SK-N-SH (cell line): Measurements from ENCODE around the gene HHIPL1. TPM values are rescaled to one million over a fixed set of nuclear protein-coding genes. Genes with fewer than 3 reads are reported as not detected.

Experiments used
- CTCF ChIA-PET: fragments of 300-600, 350-600 bp; formaldehyde crosslinking; extraction: SDS; loops from one replicate; lab custom pipeline; 2021; lab: Yijun Ruan, JAX
- POLR2A ChIA-PET: fragments of 350-600 bp; sonication (Branson Sonifier 250); formaldehyde crosslinking; extraction: SDS; loops from one replicate; lab custom pipeline; 2020; ENCODE audit warnings: antibody characterized with exemption, inconsistent platforms; lab: Yijun Ruan, JAX
- DNase-seq: peaks from one replicate; pipeline ENCODE4 v3.0.0; 2012
- H2AFZ ChIP-seq: fragments of 200-600 bp; sonication (generic); 2 replicates; pipeline ENCODE4 v1.8.1; 2016; ENCODE audit warnings: antibody characterized with exemption, mild to moderate bottlenecking, low read depth
- H3F3A ChIP-seq: fragments of 200-600 bp; sonication (generic); replicated peaks from 2 replicates; pipeline ENCODE3; 2016; ENCODE audit warnings: antibody characterized with exemption, mild to moderate bottlenecking; ENCODE audit not compliant: insufficient read depth
- H3K27ac ChIP-seq, 2 experiments: fragments of 200-500 bp in 1 of 2; fragments of 200-600 bp in 1 of 2; sonication (Bioruptor generic) in 1 of 2; sonication (generic), shearing (Covaris generic) in 1 of 2; 2 replicates each; pipeline versions ENCODE4 v1.5.1 to v1.6.1; 2014 to 2016; ENCODE audit warnings: low read depth in 2 of 2, inconsistent platforms in 1 of 2, low read length in 1 of 2, mild to moderate bottlenecking in 1 of 2, mixed read lengths in 1 of 2
- H3K27me3 ChIP-seq: fragments of 200-600 bp; sonication (generic), shearing (Covaris generic); 2 replicates; pipeline ENCODE4 v1.6.1; 2016; ENCODE audit warnings: mixed run types; ENCODE audit not compliant: insufficient read depth
- H3K36me3 ChIP-seq, 2 experiments: fragments of 200-500 bp in 1 of 2; fragments of 200-600 bp in 1 of 2; sonication (Bioruptor generic) in 1 of 2; sonication (generic) in 1 of 2; replicated peaks in 1 of 2; 2 replicates each; pipeline versions ENCODE3 to v1.5.1; 2014 to 2016; ENCODE audit warnings: low read length in 1 of 2, mild to moderate bottlenecking in 1 of 2; ENCODE audit not compliant: insufficient read depth in 2 of 2, control insufficient read depth in 1 of 2
- H3K4me1 ChIP-seq, 2 experiments: fragments of 200-500 bp in 1 of 2; fragments of 200-600 bp in 1 of 2; sonication (Bioruptor generic) in 1 of 2; sonication (generic), shearing (Covaris generic) in 1 of 2; 2 replicates each; pipeline versions ENCODE4 v1.5.1 to v1.6.1; 2014 to 2016; ENCODE audit warnings: low read depth in 1 of 2, low read length in 1 of 2, mixed run types in 1 of 2; ENCODE audit not compliant: insufficient read depth in 2 of 2, control insufficient read depth in 1 of 2
- H3K4me2 ChIP-seq: fragments of 200-600 bp; sonication (generic), shearing (Covaris generic); 2 replicates; pipeline ENCODE4 v1.6.1; 2017; ENCODE audit warnings: mixed run types
- H3K4me3 ChIP-seq, 2 experiments: fragments of 200-500 bp in 1 of 2; fragments of 200-600 bp in 1 of 2; sonication (Bioruptor generic) in 1 of 2; sonication (generic), shearing (Covaris generic) in 1 of 2; 2 replicates each; pipeline versions ENCODE4 v1.5.1 to v1.8.1; 2014 to 2016; ENCODE audit warnings: low read depth in 2 of 2, inconsistent platforms in 1 of 2, low read length in 1 of 2, mild to moderate bottlenecking in 1 of 2, mixed read lengths in 1 of 2, moderate library complexity in 1 of 2
- H3K79me2 ChIP-seq: fragments of 200-600 bp; sonication (generic); 2 replicates; pipeline ENCODE4 v1.8.1; 2017; ENCODE audit warnings: mild to moderate bottlenecking; ENCODE audit not compliant: insufficient read depth
- H3K9ac ChIP-seq: fragments of 200-600 bp; sonication (generic); 2 replicates; pipeline ENCODE4 v1.6.1; 2017; ENCODE audit warnings: mixed run types
- H3K9me2 ChIP-seq: fragments of 200-600 bp; sonication (generic); 2 replicates; pipeline ENCODE4 v1.6.1; 2017; ENCODE audit warnings: mixed run types
- H3K9me3 ChIP-seq: fragments of 200-600 bp; sonication (generic); 2 replicates; pipeline ENCODE4 v1.6.1; 2017; ENCODE audit warnings: mixed run types, mild to moderate bottlenecking, moderate library complexity
- H4K20me1 ChIP-seq: fragments of 200-600 bp; sonication (generic); 2 replicates; pipeline ENCODE4 v1.6.1; 2017; ENCODE audit warnings: mild to moderate bottlenecking, mixed run types; ENCODE audit not compliant: insufficient read depth
- CHD2 ChIP-seq: fragments of 150-350 bp; IDR thresholded peaks from 2 replicates; pipeline ENCODE4 v1.6.1; 2018; ENCODE audit warnings: low read length; ENCODE audit not compliant: partially characterized antibody
- CTCF ChIP-seq: fragments of 200-600 bp; sonication (generic); IDR thresholded peaks from 2 replicates; pipeline ENCODE4 v1.6.1; 2017; ENCODE audit warnings: antibody characterized with exemption, mild to moderate bottlenecking, moderate library complexity
- ELF1 ChIP-seq: IDR thresholded peaks from 2 replicates; pipeline ENCODE4 v1.4.0; 2012
- EZH2phosphoT487 ChIP-seq: fragments of 200-600 bp; sonication (generic); IDR thresholded peaks from 2 replicates; pipeline ENCODE4 v1.6.1; 2017; ENCODE audit warnings: low read depth, mixed run types, mild to moderate bottlenecking, antibody characterized with exemption, moderate library complexity, borderline replicate concordance
- FOSL2 ChIP-seq: IDR thresholded peaks from 2 replicates; pipeline ENCODE4 v1.4.0; 2012; ENCODE audit warnings: low read depth, mild to moderate bottlenecking, moderate library complexity, borderline replicate concordance
- FOXJ3 ChIP-seq: sonication (generic); formaldehyde crosslinking; IDR thresholded peaks from 2 replicates; pipeline ENCODE4 v1.5.1; 2020; ENCODE audit warnings: mild to moderate bottlenecking, missing genetic modification reagents
- FOXM1 ChIP-seq: IDR thresholded peaks from 2 replicates; pipeline ENCODE4 v1.4.0; 2012; ENCODE audit warnings: low read depth, mild to moderate bottlenecking
- GABPA ChIP-seq: IDR thresholded peaks from 2 replicates; pipeline ENCODE4 v1.4.0; 2012; ENCODE audit warnings: low read depth, mild to moderate bottlenecking
- JUND ChIP-seq: IDR thresholded peaks from 2 replicates; pipeline ENCODE4 v1.4.0; 2012
- MEF2A ChIP-seq: IDR thresholded peaks from 2 replicates; pipeline ENCODE4 v1.4.0; 2012; ENCODE audit warnings: low read depth, borderline replicate concordance
- NRF1 ChIP-seq: IDR thresholded peaks from 2 replicates; pipeline ENCODE4 v1.6.1; 2012; ENCODE audit warnings: low read depth, mild to moderate bottlenecking, low read length
- RAD21 ChIP-seq: IDR thresholded peaks from 2 replicates; pipeline ENCODE4 v1.6.1; 2012; ENCODE audit warnings: mild to moderate bottlenecking, low read length
- RCOR1 ChIP-seq: fragments of 150-350 bp; IDR thresholded peaks from 2 replicates; pipeline ENCODE4 v1.6.1; 2017; ENCODE audit warnings: antibody characterized with exemption, low read length
- RFX5 ChIP-seq: IDR thresholded peaks from 2 replicates; pipeline ENCODE4 v1.6.1; 2012; ENCODE audit warnings: mild to moderate bottlenecking, improper control_type of control experiment, low read length
- SIN3A ChIP-seq: IDR thresholded peaks from 2 replicates; pipeline ENCODE4 v1.6.1; 2012; ENCODE audit warnings: low read depth, mild to moderate bottlenecking, low read length, moderate library complexity, borderline replicate concordance
- SMC3 ChIP-seq: IDR thresholded peaks from 2 replicates; pipeline ENCODE4 v1.6.1; 2012; ENCODE audit warnings: low read depth, low read length, improper control_type of control experiment
- USF2 ChIP-seq: fragments of 150-350 bp; IDR thresholded peaks from 2 replicates; pipeline ENCODE4 v1.6.1; 2017; ENCODE audit warnings: antibody characterized with exemption, low read length, low read depth, borderline replicate concordance
- WGBS: methylation state at CpG from one replicate; pipeline ENCODE4 v1.1.6; 2017; ENCODE audit warnings: low lambda C conversion rate; 5-methylcytosine and 5-hydroxymethylcytosine counted together
- polyA plus RNA-seq, 3 experiments: library from polyadenylated mRNA; depleted of rRNA; stranded (reverse); fragments of >200 nt; gene quantifications; 2 replicates each; pipeline ENCODE4 v1.2.3, GENCODE V29; 2012
- TF ChIP-seq, protein P1 (sequence below): IDR thresholded peaks from 2 replicates; pipeline ENCODE4; 2012
- TF ChIP-seq, protein P2 (sequence below): IDR thresholded peaks from 2 replicates; pipeline ENCODE4 v1.4.0; 2012; ENCODE audit warnings: low read depth, borderline replicate concordance

HHIPL1 gene
- polyA plus RNA-seq, 1 of the 3 experiments (the other 2 are of a cell fraction), result 0.02 TPM

DNA sequence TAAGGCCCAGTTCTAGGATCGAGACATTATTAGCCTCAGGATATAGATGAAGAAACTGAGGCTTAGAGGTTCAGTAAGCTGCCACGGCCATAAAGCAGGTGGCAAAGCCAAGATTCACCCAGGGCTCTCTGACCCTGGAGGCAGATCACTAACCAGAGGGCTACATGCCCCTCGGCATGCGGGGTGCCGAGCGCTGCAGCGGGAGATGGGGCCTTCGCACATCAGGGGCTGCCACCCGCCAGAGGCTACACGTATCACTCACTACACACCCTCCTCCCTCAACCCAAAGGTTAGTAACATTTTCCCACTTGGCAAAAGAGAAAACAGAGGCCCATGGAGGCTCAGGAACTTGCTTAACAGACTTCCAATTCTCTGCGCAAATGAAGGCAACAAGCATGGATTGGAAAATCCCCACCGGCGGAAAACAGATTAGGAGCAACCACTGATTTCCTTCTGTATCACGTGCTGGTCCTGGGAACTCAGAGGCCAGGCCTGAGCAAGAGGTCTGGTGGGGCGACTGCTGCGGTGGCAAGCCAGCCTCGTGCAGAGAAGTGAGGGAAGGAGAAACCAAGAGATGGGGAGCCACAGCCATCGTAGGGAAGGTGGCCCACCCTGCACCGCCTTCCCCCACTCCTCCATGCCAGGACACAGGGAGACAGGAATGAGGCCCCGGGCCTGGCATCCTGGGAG is 46.9 kb upstream of the HHIPL1 start:
- POLR2A ChIA-PET, result no interaction called here
- H3K9me2 ChIP-seq, result no peaks in the 10 kb centered on the region
- 99% methylated on average over 18 of the region's 20 CpGs for WGBS
- no peak for TF ChIP-seq CTCF
- TF ChIP-seq GABPA, result no peak
- TF ChIP-seq RCOR1, result no peak
- no peak for TF ChIP-seq FOXM1
- no peak for TF ChIP-seq SMC3
- no peak for TF ChIP-seq NRF1
- TF ChIP-seq, protein P1, sequence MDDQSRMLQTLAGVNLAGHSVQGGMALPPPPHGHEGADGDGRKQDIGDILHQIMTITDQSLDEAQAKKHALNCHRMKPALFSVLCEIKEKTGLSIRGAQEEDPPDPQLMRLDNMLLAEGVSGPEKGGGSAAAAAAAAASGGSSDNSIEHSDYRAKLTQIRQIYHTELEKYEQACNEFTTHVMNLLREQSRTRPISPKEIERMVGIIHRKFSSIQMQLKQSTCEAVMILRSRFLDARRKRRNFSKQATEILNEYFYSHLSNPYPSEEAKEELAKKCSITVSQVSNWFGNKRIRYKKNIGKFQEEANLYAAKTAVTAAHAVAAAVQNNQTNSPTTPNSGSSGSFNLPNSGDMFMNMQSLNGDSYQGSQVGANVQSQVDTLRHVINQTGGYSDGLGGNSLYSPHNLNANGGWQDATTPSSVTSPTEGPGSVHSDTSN, result no peak
- no peak for TF ChIP-seq ELF1
- no peak for TF ChIP-seq CHD2
- no peak for TF ChIP-seq FOXJ3 (CRISPR knock-in tag)
- no peak for TF ChIP-seq RAD21
- TF ChIP-seq MEF2A, result no peak
- TF ChIP-seq SIN3A, result no peak
- TF ChIP-seq RFX5, result no peak
- TF ChIP-seq, all 33 proteins: peak for 0
- Histone ChIP-seq H3K4me1 (peaks cover 22 to 88% of the 10 kb centered on the region in 2 experiments; a peak in 3 of 4 replicates), H3K4me2 (no peak overlapping the region), H3K4me3 (no peak overlapping the region), H3K27ac (no peak overlapping the region; a peak in 1 of 4 replicates), H3F3A (no peaks in the 10 kb centered on the region), H3K27me3 (no peaks in the 10 kb centered on the region), H3K79me2 (peaks cover 97% of the 10 kb centered on the region), H2AFZ (no peak overlapping the region), H3K36me3 (no peaks in the 10 kb centered on the region), H4K20me1 (peaks cover 67% of the 10 kb centered on the region), H3K9me3 (no peaks in the 10 kb centered on the region), H3K9ac (no peak overlapping the region)
- DNase-seq, result no peak
- CTCF ChIA-PET, result interaction anchor here (1.1 kb wide), 1 partner anchor 20 kb away, joined by 3 read pairs; no protein-coding TSS in a partner anchor

GRCh38 chr14:99598774-99599173 is 46.2 kb upstream of the HHIPL1 start:
- peak overlapping the region in 1 of 2 experiments; percentile 39; a peak in 1 of 4 replicates for H3K27ac ChIP-seq
- ChIA-PET CTCF (interaction anchor here (1.3 to 2.2 kb wide), 2 partner anchors 23 to 36 kb away, joined by 3 to 6 read pairs; no protein-coding TSS in a partner anchor), POLR2A (no interaction called here)
- H4K20me1 ChIP-seq, result peaks cover 68% of the 10 kb centered on the region
- no peak overlapping the region; the same call in 1 of the 2 replicates for H3K4me2 ChIP-seq
- no peak overlapping the region; a peak in 1 of 4 replicates for H3K4me3 ChIP-seq
- no peak overlapping the region for H2AFZ ChIP-seq
- WGBS, result 98% methylated on average over 3 of the region's 3 CpGs
- H3K27me3 ChIP-seq, result no peaks in the 10 kb centered on the region
- peaks cover 96% of the 10 kb centered on the region for H3K79me2 ChIP-seq
- H3K4me1 ChIP-seq, result peaks cover 22 to 88% of the 10 kb centered on the region in 2 experiments; a peak in 3 of 4 replicates
- no peaks in the 10 kb centered on the region for H3K9me3 ChIP-seq
- DNase-seq, result no peak
- H3K9ac ChIP-seq, result no peak overlapping the region
- H3F3A ChIP-seq, result no peaks in the 10 kb centered on the region
- no peaks in the 10 kb centered on the region for H3K36me3 ChIP-seq
- H3K9me2 ChIP-seq, result no peaks in the 10 kb centered on the region
- TF ChIP-seq CTCF (no peak), JUND (no peak), MEF2A (no peak), FOXJ3 (CRISPR knock-in tag) (no peak), EZH2phosphoT487 (no peak), USF2 (no peak), FOSL2 (no peak), SIN3A (no peak), FOXM1 (no peak)
- TF ChIP-seq, protein P2, sequence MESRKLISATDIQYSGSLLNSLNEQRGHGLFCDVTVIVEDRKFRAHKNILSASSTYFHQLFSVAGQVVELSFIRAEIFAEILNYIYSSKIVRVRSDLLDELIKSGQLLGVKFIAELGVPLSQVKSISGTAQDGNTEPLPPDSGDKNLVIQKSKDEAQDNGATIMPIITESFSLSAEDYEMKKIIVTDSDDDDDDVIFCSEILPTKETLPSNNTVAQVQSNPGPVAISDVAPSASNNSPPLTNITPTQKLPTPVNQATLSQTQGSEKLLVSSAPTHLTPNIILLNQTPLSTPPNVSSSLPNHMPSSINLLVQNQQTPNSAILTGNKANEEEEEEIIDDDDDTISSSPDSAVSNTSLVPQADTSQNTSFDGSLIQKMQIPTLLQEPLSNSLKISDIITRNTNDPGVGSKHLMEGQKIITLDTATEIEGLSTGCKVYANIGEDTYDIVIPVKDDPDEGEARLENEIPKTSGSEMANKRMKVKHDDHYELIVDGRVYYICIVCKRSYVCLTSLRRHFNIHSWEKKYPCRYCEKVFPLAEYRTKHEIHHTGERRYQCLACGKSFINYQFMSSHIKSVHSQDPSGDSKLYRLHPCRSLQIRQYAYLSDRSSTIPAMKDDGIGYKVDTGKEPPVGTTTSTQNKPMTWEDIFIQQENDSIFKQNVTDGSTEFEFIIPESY, result no peak
